HepG2 (cell line): ENCODE measurements around the gene PGP.

Experiments used
- ASH2L ChIP-seq: fragments of 300-600, 200-600 bp; sonication (generic); IDR thresholded peaks from 2 replicates; pipeline ENCODE4 v1.7.0; 2017; ENCODE audit warnings: low read depth, mild to moderate bottlenecking, moderate library complexity, mixed read lengths, low read length; ENCODE audit not compliant: insufficient read length
- CBFB ChIP-seq: sonication (generic); formaldehyde crosslinking; IDR thresholded peaks from 2 replicates; pipeline ENCODE4 v1.4.0; 2020; ENCODE audit warnings: missing genetic modification reagents
- CBX1 ChIP-seq: IDR thresholded peaks from one replicate; pipeline ENCODE4 v1.6.1; 2016; ENCODE audit warnings: antibody characterized with exemption, low read depth
- FOXP1 ChIP-seq, 2 experiments: fragments of 450-650 bp in 1 of 2; IDR thresholded peaks; 2 replicates each; pipeline ENCODE4 v1.6.1; 2017 to 2018; ENCODE audit warnings: antibody characterized with exemption in 1 of 2
- YY1 ChIP-seq: IDR thresholded peaks from 2 replicates; pipeline ENCODE4 v1.6.1; 2011; ENCODE audit warnings: low read length, low read depth, moderate library complexity, mild to moderate bottlenecking; ENCODE audit not compliant: insufficient read depth, insufficient replicate concordance
- TF ChIP-seq, protein P1 (sequence below): sonication (generic); formaldehyde crosslinking; conservative IDR thresholded peaks from 2 replicates; pipeline ENCODE4 v1.4.0; 2020; ENCODE audit warnings: missing genetic modification reagents
- TF ChIP-seq, protein P2 (sequence below): sonication (generic); formaldehyde crosslinking; conservative IDR thresholded peaks from 2 replicates; pipeline ENCODE4 v1.4.0; 2020; ENCODE audit warnings: missing genetic modification reagents
- TF ChIP-seq, protein P3 (sequence below): sonication (generic); formaldehyde crosslinking; IDR thresholded peaks from 2 replicates; pipeline ENCODE4 v1.5.0; 2020; ENCODE audit warnings: mild to moderate bottlenecking, missing genetic modification reagents, moderate library complexity
- TF ChIP-seq, protein P4 (sequence below), 2 experiments: sonication (generic) in 1 of 2; formaldehyde crosslinking in 1 of 2; IDR thresholded peaks; 2 replicates each; pipeline versions ENCODE4 v1.5.1 to v1.6.1; 2011 to 2020; ENCODE audit warnings: borderline replicate concordance in 1 of 2, low read depth in 1 of 2, low read length in 1 of 2, mild to moderate bottlenecking in 1 of 2, missing genetic modification reagents in 1 of 2, moderate library complexity in 1 of 2
- TF ChIP-seq, protein P5 (sequence below): fragments of 450-650 bp; IDR thresholded peaks from 2 replicates; pipeline ENCODE4 v1.6.1; 2016
- TF ChIP-seq, protein P6 (sequence below): sonication (generic); formaldehyde crosslinking; conservative IDR thresholded peaks from 2 replicates; pipeline ENCODE4 v1.5.0; 2020; ENCODE audit warnings: missing genetic modification reagents
- TF ChIP-seq, protein P7 (sequence below): sonication (generic); formaldehyde crosslinking; IDR thresholded peaks from 2 replicates; pipeline ENCODE4 v1.5.1; 2020; ENCODE audit warnings: mild to moderate bottlenecking, missing genetic modification reagents

DNA sequence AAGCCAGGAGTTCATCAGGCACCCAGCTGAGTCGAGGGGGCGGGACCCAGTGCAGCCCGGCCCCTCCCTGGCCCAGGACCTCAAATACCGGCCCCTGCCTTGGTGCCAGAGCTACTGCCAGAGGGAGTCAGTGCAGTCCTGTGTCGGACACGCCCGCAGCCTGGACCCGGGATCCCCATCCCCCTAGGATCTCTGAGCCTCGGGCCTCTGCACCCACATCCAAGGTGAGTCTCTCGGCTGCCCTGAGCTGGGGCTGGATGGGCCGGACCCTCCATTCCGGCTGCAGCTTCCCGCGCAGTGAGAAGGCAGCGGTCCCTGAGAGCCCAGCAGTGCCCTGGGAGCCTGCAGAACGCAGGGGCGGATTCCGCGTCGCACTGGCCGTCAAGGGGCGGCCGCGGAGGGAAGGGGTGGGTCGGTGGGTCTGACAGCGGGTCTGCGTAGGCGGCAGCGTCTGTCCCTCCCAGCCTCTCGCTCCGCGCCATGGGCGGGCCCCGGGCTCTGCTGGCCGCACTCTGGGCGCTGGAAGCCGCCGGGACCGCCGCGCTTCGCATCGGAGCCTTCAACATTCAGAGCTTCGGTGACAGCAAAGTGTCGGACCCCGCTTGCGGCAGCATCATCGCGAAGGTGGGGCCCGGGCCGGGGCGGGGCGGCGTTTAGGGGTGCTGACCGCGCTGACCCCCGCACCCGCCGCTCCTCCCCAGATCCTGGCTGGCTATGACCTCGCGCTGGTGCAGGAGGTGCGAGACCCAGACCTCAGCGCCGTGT lies 21.9 kb upstream of the PGP start, which contains the start of gene DNASE1L2:
- TF ChIP-seq YY1 (no peak), CBFB (CRISPR knock-in tag) (no peak), CBX1 (no peak), FOXP1 (IDR thresholded peaks at IDR 0.05) (no peak), FOXP1 (CRISPR knock-in tag; IDR thresholded peaks at IDR 0.05) (no peak), ASH2L (no peak)
- TF ChIP-seq, protein P1, sequence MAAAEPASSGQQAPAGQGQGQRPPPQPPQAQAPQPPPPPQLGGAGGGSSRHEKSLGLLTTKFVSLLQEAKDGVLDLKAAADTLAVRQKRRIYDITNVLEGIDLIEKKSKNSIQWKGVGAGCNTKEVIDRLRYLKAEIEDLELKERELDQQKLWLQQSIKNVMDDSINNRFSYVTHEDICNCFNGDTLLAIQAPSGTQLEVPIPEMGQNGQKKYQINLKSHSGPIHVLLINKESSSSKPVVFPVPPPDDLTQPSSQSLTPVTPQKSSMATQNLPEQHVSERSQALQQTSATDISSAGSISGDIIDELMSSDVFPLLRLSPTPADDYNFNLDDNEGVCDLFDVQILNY = no peak
- TF ChIP-seq, protein P2, sequence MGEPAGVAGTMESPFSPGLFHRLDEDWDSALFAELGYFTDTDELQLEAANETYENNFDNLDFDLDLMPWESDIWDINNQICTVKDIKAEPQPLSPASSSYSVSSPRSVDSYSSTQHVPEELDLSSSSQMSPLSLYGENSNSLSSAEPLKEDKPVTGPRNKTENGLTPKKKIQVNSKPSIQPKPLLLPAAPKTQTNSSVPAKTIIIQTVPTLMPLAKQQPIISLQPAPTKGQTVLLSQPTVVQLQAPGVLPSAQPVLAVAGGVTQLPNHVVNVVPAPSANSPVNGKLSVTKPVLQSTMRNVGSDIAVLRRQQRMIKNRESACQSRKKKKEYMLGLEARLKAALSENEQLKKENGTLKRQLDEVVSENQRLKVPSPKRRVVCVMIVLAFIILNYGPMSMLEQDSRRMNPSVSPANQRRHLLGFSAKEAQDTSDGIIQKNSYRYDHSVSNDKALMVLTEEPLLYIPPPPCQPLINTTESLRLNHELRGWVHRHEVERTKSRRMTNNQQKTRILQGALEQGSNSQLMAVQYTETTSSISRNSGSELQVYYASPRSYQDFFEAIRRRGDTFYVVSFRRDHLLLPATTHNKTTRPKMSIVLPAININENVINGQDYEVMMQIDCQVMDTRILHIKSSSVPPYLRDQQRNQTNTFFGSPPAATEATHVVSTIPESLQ = no peak
- TF ChIP-seq, protein P3, sequence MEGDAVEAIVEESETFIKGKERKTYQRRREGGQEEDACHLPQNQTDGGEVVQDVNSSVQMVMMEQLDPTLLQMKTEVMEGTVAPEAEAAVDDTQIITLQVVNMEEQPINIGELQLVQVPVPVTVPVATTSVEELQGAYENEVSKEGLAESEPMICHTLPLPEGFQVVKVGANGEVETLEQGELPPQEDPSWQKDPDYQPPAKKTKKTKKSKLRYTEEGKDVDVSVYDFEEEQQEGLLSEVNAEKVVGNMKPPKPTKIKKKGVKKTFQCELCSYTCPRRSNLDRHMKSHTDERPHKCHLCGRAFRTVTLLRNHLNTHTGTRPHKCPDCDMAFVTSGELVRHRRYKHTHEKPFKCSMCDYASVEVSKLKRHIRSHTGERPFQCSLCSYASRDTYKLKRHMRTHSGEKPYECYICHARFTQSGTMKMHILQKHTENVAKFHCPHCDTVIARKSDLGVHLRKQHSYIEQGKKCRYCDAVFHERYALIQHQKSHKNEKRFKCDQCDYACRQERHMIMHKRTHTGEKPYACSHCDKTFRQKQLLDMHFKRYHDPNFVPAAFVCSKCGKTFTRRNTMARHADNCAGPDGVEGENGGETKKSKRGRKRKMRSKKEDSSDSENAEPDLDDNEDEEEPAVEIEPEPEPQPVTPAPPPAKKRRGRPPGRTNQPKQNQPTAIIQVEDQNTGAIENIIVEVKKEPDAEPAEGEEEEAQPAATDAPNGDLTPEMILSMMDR (CRISPR knock-in tag) = no peak
- TF ChIP-seq, protein P4, sequence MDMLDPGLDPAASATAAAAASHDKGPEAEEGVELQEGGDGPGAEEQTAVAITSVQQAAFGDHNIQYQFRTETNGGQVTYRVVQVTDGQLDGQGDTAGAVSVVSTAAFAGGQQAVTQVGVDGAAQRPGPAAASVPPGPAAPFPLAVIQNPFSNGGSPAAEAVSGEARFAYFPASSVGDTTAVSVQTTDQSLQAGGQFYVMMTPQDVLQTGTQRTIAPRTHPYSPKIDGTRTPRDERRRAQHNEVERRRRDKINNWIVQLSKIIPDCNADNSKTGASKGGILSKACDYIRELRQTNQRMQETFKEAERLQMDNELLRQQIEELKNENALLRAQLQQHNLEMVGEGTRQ (IDR thresholded peaks at IDR 0.05; ENCODE audit: low read depth, low read length) = no peak
- TF ChIP-seq, protein P4 (CRISPR knock-in tag; IDR thresholded peaks at IDR 0.05; ENCODE audit: borderline replicate concordance) = no peak
- TF ChIP-seq, protein P5, sequence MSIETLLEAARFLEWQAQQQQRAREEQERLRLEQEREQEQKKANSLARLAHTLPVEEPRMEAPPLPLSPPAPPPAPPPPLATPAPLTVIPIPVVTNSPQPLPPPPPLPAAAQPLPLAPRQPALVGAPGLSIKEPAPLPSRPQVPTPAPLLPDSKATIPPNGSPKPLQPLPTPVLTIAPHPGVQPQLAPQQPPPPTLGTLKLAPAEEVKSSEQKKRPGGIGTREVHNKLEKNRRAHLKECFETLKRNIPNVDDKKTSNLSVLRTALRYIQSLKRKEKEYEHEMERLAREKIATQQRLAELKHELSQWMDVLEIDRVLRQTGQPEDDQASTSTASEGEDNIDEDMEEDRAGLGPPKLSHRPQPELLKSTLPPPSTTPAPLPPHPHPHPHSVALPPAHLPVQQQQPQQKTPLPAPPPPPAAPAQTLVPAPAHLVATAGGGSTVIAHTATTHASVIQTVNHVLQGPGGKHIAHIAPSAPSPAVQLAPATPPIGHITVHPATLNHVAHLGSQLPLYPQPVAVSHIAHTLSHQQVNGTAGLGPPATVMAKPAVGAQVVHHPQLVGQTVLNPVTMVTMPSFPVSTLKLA = no peak
- TF ChIP-seq, protein P6, sequence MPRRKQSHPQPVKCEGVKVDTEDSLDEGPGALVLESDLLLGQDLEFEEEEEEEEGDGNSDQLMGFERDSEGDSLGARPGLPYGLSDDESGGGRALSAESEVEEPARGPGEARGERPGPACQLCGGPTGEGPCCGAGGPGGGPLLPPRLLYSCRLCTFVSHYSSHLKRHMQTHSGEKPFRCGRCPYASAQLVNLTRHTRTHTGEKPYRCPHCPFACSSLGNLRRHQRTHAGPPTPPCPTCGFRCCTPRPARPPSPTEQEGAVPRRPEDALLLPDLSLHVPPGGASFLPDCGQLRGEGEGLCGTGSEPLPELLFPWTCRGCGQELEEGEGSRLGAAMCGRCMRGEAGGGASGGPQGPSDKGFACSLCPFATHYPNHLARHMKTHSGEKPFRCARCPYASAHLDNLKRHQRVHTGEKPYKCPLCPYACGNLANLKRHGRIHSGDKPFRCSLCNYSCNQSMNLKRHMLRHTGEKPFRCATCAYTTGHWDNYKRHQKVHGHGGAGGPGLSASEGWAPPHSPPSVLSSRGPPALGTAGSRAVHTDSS (CRISPR knock-in tag) = no peak
- TF ChIP-seq, protein P7, sequence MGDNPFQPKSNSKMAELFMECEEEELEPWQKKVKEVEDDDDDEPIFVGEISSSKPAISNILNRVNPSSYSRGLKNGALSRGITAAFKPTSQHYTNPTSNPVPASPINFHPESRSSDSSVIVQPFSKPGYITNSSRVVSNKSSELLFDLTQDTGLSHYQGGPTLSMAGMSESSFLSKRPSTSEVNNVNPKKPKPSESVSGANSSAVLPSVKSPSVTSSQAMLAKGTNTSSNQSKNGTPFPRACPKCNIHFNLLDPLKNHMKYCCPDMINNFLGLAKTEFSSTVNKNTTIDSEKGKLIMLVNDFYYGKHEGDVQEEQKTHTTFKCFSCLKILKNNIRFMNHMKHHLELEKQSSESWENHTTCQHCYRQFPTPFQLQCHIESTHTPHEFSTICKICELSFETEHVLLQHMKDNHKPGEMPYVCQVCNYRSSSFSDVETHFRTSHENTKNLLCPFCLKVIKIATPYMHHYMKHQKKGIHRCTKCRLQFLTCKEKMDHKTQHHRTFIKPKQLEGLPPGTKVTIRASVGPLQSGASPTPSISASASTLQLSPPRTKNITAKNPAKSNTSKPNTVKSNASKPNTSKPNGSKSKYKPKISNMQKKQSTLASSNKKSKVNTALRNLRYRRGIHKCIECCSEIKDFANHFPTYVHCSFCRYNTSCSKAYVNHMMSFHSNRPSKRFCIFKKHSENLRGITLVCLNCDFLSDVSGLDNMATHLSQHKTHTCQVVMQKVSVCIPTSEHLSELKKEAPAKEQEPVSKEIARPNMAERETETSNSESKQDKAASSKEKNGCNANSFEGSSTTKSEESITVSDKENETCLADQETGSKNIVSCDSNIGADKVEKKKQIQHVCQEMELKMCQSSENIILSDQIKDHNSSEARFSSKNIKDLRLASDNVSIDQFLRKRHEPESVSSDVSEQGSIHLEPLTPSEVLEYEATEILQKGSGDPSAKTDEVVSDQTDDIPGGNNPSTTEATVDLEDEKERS (CRISPR knock-in tag) = no peak
